Testis (tissue), 3 donors: Measurements from ENCODE around the gene PRPF38A. TPM values are rescaled to one million over a fixed set of nuclear protein-coding genes. Genes with fewer than 3 reads are reported as not detected.

Experiments used
- DNase-seq: peaks from one replicate; pipeline ENCODE4 v3.0.0-alpha.2; 2019
- H3K27ac ChIP-seq, 2 donors: fragments of 200-600 bp; sonication (generic); one replicate each; pipeline ENCODE4 v1.5.1; 2019
- H3K27me3 ChIP-seq: fragments of 200-600 bp; sonication (generic); one replicate; pipeline ENCODE4 v1.5.1; 2019
- H3K36me3 ChIP-seq: fragments of 200-600 bp; sonication (generic); one replicate; pipeline ENCODE4 v1.5.1; 2017; ENCODE audit warnings: low read depth; ENCODE audit errors: missing control alignments
- H3K4me1 ChIP-seq: fragments of 200-600 bp; sonication (generic); one replicate; pipeline ENCODE4 v1.5.1; 2019
- H3K4me3 ChIP-seq, 2 donors: fragments of 200-600 bp; sonication (generic); one replicate each; pipeline ENCODE4 v1.5.1; 2017 to 2019
- H3K9me3 ChIP-seq: fragments of 200-600 bp; sonication (generic); one replicate; pipeline ENCODE4 v1.5.1; 2017
- POLR2A ChIP-seq: fragments of 450-650 bp; IDR thresholded peaks from one replicate; pipeline ENCODE4 v1.6.1; 2017; ENCODE audit warnings: antibody characterized with exemption, mild to moderate bottlenecking, moderate library complexity
- WGBS, 2 donors: methylation state at CpG; one replicate each; pipeline ENCODE4 v1.1.5; 2018; 5-methylcytosine and 5-hydroxymethylcytosine counted together
- intact Hi-C: fragments of 100-400 bp; cut with DNase I; formaldehyde crosslinking; loops from one replicate; pipeline ENCODE4 v1.15.1; 2023; ENCODE audit warnings: low total_unique reads
- polyA plus RNA-seq: library from polyadenylated mRNA; stranded (reverse); fragments of 350-450 nt; fragmentation: Illumina TruSeq; extraction: RNeasy Lipid Tissue Mini Kit (QIAGEN cat#74804); gene quantifications from one replicate; pipeline ENCODE4 v1.2.3, GENCODE V29; 2014; ENCODE audit warnings: low read depth, low replicate concordance; ENCODE audit not compliant: insufficient read depth
- total RNA-seq, 2 donors: library from RNA; depleted of rRNA; stranded (reverse); fragments of >200 nt; gene quantifications; one replicate each; pipeline ENCODE4 v1.2.3, GENCODE V29; 2016
- TF ChIP-seq, protein P1 (sequence below), 3 experiments: fragments of 450-650 bp in 2 of 3; fragments of 200-600 bp in 1 of 3; sonication (generic) in 1 of 3; IDR thresholded peaks; one replicate each; pipeline ENCODE4 v1.5.1; 2016 to 2019; ENCODE audit warnings: antibody characterized with exemption in 3 of 3, mild to moderate bottlenecking in 2 of 3, moderate library complexity in 1 of 3

The PRPF38A gene
- total and polyA plus RNA-seq, 3 donors from 2014 or later = 34.7 to 68.4 (median 43.1) TPM

DNA sequence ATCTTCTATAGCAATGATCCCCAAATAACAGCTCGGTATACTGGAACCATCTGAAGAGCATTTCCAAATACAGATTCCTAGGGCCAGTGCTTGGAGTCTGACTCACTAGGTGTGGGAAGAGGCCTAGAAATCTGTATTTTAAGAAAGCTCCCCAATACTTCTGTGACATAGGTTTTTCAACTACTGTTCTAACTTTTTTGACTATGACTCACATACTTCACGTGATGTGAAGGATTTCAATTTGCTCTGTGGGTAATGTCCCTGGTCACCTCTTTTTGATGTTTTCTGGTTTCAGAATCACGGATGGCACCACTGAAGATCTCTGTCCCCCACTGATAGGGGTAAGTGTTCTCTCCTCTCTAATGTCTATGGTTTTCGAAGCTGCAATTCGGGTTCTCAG is 11.2 kb upstream of the PRPF38A start:
- H3K27me3 ChIP-seq = no peaks in the 10 kb centered on the region
- H3K4me3 ChIP-seq = no peak overlapping the region
- DNase-seq = no peak
- H3K4me1 ChIP-seq = no peaks in the 10 kb centered on the region
- TF ChIP-seq, protein P1, sequence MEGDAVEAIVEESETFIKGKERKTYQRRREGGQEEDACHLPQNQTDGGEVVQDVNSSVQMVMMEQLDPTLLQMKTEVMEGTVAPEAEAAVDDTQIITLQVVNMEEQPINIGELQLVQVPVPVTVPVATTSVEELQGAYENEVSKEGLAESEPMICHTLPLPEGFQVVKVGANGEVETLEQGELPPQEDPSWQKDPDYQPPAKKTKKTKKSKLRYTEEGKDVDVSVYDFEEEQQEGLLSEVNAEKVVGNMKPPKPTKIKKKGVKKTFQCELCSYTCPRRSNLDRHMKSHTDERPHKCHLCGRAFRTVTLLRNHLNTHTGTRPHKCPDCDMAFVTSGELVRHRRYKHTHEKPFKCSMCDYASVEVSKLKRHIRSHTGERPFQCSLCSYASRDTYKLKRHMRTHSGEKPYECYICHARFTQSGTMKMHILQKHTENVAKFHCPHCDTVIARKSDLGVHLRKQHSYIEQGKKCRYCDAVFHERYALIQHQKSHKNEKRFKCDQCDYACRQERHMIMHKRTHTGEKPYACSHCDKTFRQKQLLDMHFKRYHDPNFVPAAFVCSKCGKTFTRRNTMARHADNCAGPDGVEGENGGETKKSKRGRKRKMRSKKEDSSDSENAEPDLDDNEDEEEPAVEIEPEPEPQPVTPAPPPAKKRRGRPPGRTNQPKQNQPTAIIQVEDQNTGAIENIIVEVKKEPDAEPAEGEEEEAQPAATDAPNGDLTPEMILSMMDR (IDR thresholded peaks at IDR 0.05) = no peak
- no peak for TF ChIP-seq POLR2A
- no peaks in the 10 kb centered on the region for H3K9me3 ChIP-seq
- intact Hi-C loops = no loop called here
- no peak overlapping the region for H3K27ac ChIP-seq
- WGBS, 2 donors = 95% methylated on average over 5 of the region's 5 CpGs
- H3K36me3 ChIP-seq = no peaks in the 10 kb centered on the region

- no peak for DNase-seq
- no peaks in the 10 kb centered on the region for H3K9me3 ChIP-seq
- H3K27ac ChIP-seq = no peak overlapping the region
- TF ChIP-seq, protein P1 (IDR thresholded peaks at IDR 0.05) = no peak
- TF ChIP-seq POLR2A = no peak
- intact Hi-C loops = no loop called here
- WGBS, 2 donors = 93 to 95% methylated on average over 3 of the region's 3 CpGs
- no peaks in the 10 kb centered on the region for H3K27me3 ChIP-seq
- H3K4me3 ChIP-seq = no peak overlapping the region
- H3K36me3 ChIP-seq = no peaks in the 10 kb centered on the region
- peaks cover 8% of the 10 kb centered on the region for H3K4me1 ChIP-seq
Measured at GRCh38 chr1:52399629-52400028, 4.8 kb upstream of the PRPF38A start.

- TF ChIP-seq, protein P1 (IDR thresholded peaks at IDR 0.05) = no peak
- TF ChIP-seq POLR2A = no peak
- intact Hi-C loops = no loop called here
- H3K4me3 ChIP-seq = no peak overlapping the region
- 94 to 98% methylated on average over 6 of the region's 6 CpGs for WGBS, 2 donors
- no peak for DNase-seq
- no peaks in the 10 kb centered on the region for H3K9me3 ChIP-seq
- H3K36me3 ChIP-seq = no peaks in the 10 kb centered on the region
- H3K27me3 ChIP-seq = no peaks in the 10 kb centered on the region
- peaks cover 8% of the 10 kb centered on the region for H3K4me1 ChIP-seq
- no peak overlapping the region for H3K27ac ChIP-seq
Measured at GRCh38 chr1:52400131-52400530, 4.3 kb upstream of the PRPF38A start.

- Histone ChIP-seq H3K27me3 (no peaks in the 10 kb centered on the region), H3K36me3 (no peaks in the 10 kb centered on the region), H3K4me3 (no peak overlapping the region), H3K4me1 (peaks cover 18% of the 10 kb centered on the region), H3K9me3 (no peaks in the 10 kb centered on the region), H3K27ac (no peak overlapping the region)
- intact Hi-C loops = no loop called here
- TF ChIP-seq, protein P1 (IDR thresholded peaks at IDR 0.05) = no peak
- TF ChIP-seq POLR2A = no peak
- WGBS, 2 donors = 39 to 53% methylated on average over 3 of the region's 3 CpGs
- DNase-seq = no peak
Measured at GRCh38 chr1:52402860-52403240, 1.6 kb upstream of the PRPF38A start.

GRCh38 chr1:52403566-52404115 is 761 bp upstream of the PRPF38A start:
- intact Hi-C loops = no loop called here
- peak overlapping the region; percentile 88 to 99 for H3K4me3 ChIP-seq
- 1 to 2% methylated on average over 16 of the region's 16 CpGs for WGBS, 2 donors
- TF ChIP-seq POLR2A = no peak
- TF ChIP-seq, protein P1 (IDR thresholded peaks at IDR 0.05) = no peak
- no peaks in the 10 kb centered on the region for H3K27me3 ChIP-seq
- peak; percentile 16 for DNase-seq
- H3K4me1 ChIP-seq = peaks cover 18% of the 10 kb centered on the region
- H3K36me3 ChIP-seq = no peaks in the 10 kb centered on the region
- H3K9me3 ChIP-seq = no peaks in the 10 kb centered on the region
- peak overlapping the region; percentile 2 to 91 for H3K27ac ChIP-seq
